Measurements from ENCODE around the gene DOHH. TPM values are rescaled to one million over a fixed set of nuclear protein-coding genes. Genes with fewer than 3 reads are reported as not detected.

The DOHH gene
- total and polyA plus RNA-seq, 4 donors, result 1.4 to 12.0 (median 9.2) TPM

DNA sequence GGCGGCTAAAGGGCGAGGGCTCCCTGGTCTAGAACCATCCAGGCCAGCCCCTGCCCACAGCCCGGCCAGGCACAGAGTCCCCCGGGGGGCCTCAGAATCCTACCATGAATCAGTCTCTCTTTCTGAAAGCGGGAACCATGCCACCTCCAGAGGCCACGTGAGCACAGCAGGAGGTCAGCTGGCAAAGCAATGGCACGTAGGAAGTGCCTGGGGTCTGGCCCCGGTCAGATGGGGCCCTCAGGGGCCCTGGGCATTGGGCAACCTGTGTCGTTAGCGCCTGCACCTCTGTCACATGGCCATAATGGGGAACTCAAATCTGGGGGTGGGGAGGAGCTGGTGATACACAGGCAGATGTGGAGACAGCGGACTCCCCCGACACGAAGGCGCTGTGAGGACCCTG, 48.1 kb upstream of the DOHH start:
- Histone ChIP-seq H3K4me3 (ENCODE audit: low read depth in 1 of 3, low read length in 3 of 3) (no peak overlapping the region), H3K9ac (ENCODE audit: low read depth in 1 of 2, low read length in 2 of 2) (no peak overlapping the region), H3K27ac (ENCODE audit: low read depth in 1 of 2, low read length in 2 of 2) (no peak overlapping the region), H3K27me3 (ENCODE audit: control insufficient read depth in 4 of 4, insufficient read depth in 4 of 4, low read length in 3 of 4) (no peaks in the 10 kb centered on the region), H3K9me3 (ENCODE audit: control insufficient read depth in 4 of 4, low read length in 3 of 4) (no peaks in the 10 kb centered on the region), H3K36me3 (ENCODE audit: control insufficient read depth in 4 of 4, insufficient read depth in 3 of 4, low read depth in 1 of 4, low read length in 3 of 4) (peaks cover 0 to 12% (median 8%) of the 10 kb centered on the region in 4 donors), H3K4me1 (ENCODE audit: control insufficient read depth in 4 of 4, insufficient read depth in 4 of 4, low read length in 3 of 4) (peaks cover 0 to 12% (median 3%) of the 10 kb centered on the region in 4 donors)
- WGBS, result 76% methylated on average over 14 of the region's 14 CpGs
- TF ChIP-seq NR2F2 (IDR thresholded peaks at IDR 0.05) (no peak), JUND (IDR thresholded peaks at IDR 0.05) (no peak), EGR1 (IDR thresholded peaks at IDR 0.05; ENCODE audit: low read depth in 2 of 2) (no peak), HNF4A (conservative IDR thresholded peaks at IDR 0.05) (no peak), FOXA2 (IDR thresholded peaks at IDR 0.05) (no peak)
- TF ChIP-seq, protein P1, sequence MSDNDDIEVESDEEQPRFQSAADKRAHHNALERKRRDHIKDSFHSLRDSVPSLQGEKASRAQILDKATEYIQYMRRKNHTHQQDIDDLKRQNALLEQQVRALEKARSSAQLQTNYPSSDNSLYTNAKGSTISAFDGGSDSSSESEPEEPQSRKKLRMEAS (IDR thresholded peaks at IDR 0.05), result no peak
- DNase-seq (ENCODE audit: low spot score), result no peak

DNA sequence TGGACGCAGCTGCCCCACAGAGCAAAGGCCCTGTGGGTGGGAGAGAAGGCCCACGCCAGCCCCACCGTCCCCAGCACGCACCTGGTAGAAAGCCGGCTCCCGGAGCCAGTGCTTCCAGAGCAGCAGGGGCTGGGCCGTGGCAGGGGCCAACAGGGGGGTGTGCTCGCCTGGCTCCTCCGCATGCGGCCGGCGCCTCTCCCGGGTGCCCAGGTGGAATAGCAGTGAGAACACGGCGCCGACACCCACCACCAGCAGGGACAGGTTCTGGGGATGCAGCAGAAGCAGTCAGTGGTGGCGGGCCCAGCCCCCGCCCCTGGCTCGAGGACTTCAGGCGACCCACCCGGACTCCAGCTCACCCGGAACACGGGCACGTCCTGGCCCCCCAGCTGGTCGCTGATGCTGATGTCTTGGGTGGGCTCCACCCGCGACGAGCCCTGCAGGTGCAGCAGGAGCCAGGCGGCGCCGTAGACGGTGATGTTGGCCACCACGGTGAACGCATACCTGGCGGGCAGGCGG, 47.4 kb upstream of the DOHH start:
- no peaks in the 10 kb centered on the region for H3K27me3 ChIP-seq (ENCODE audit: control insufficient read depth in 4 of 4, insufficient read depth in 4 of 4, low read length in 3 of 4)
- no peak overlapping the region for H3K4me3 ChIP-seq (ENCODE audit: low read depth in 1 of 3, low read length in 3 of 3)
- WGBS, result 93% methylated on average over 36 of the region's 36 CpGs
- H3K36me3 ChIP-seq (ENCODE audit: control insufficient read depth in 4 of 4, insufficient read depth in 3 of 4, low read depth in 1 of 4, low read length in 3 of 4), result peaks cover 0 to 12% (median 8%) of the 10 kb centered on the region in 4 donors
- H3K9me3 ChIP-seq (ENCODE audit: control insufficient read depth in 4 of 4, low read length in 3 of 4), result no peaks in the 10 kb centered on the region
- no peak for DNase-seq (ENCODE audit: low spot score)
- TF ChIP-seq, protein P2, sequence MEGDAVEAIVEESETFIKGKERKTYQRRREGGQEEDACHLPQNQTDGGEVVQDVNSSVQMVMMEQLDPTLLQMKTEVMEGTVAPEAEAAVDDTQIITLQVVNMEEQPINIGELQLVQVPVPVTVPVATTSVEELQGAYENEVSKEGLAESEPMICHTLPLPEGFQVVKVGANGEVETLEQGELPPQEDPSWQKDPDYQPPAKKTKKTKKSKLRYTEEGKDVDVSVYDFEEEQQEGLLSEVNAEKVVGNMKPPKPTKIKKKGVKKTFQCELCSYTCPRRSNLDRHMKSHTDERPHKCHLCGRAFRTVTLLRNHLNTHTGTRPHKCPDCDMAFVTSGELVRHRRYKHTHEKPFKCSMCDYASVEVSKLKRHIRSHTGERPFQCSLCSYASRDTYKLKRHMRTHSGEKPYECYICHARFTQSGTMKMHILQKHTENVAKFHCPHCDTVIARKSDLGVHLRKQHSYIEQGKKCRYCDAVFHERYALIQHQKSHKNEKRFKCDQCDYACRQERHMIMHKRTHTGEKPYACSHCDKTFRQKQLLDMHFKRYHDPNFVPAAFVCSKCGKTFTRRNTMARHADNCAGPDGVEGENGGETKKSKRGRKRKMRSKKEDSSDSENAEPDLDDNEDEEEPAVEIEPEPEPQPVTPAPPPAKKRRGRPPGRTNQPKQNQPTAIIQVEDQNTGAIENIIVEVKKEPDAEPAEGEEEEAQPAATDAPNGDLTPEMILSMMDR (IDR thresholded peaks at IDR 0.05; ENCODE audit: low read depth, low read length, missing input control), result no peak
- TF ChIP-seq RXRA (IDR thresholded peaks at IDR 0.05), result no peak
- TF ChIP-seq, protein P1 (IDR thresholded peaks at IDR 0.05), result no peak
- TF ChIP-seq JUND (IDR thresholded peaks at IDR 0.05), result no peak
- no peak for TF ChIP-seq GABPA (IDR thresholded peaks at IDR 0.05 in 1 of 2, conservative IDR thresholded peaks at IDR 0.05 in 1 of 2)
- TF ChIP-seq HNF4A (conservative IDR thresholded peaks at IDR 0.05), result no peak
- no peak for TF ChIP-seq NR2F2 (IDR thresholded peaks at IDR 0.05)
- no peak for TF ChIP-seq HNF4G (IDR thresholded peaks at IDR 0.05)
- TF ChIP-seq FOXA2 (IDR thresholded peaks at IDR 0.05), result no peak
- TF ChIP-seq YY1 (IDR thresholded peaks at IDR 0.05), result no peak
- TF ChIP-seq FOXA1 (IDR thresholded peaks at IDR 0.05), result no peak
- TF ChIP-seq SP1 (IDR thresholded peaks at IDR 0.05), result no peak
- no peak for TF ChIP-seq RAD21 (IDR thresholded peaks at IDR 0.05)
- TF ChIP-seq EGR1 (IDR thresholded peaks at IDR 0.05; ENCODE audit: low read depth in 2 of 2), result no peak
- no peak for TF ChIP-seq TAF1 (conservative IDR thresholded peaks at IDR 0.05)
- TF ChIP-seq, protein P3, sequence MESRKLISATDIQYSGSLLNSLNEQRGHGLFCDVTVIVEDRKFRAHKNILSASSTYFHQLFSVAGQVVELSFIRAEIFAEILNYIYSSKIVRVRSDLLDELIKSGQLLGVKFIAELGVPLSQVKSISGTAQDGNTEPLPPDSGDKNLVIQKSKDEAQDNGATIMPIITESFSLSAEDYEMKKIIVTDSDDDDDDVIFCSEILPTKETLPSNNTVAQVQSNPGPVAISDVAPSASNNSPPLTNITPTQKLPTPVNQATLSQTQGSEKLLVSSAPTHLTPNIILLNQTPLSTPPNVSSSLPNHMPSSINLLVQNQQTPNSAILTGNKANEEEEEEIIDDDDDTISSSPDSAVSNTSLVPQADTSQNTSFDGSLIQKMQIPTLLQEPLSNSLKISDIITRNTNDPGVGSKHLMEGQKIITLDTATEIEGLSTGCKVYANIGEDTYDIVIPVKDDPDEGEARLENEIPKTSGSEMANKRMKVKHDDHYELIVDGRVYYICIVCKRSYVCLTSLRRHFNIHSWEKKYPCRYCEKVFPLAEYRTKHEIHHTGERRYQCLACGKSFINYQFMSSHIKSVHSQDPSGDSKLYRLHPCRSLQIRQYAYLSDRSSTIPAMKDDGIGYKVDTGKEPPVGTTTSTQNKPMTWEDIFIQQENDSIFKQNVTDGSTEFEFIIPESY (IDR thresholded peaks at IDR 0.05), result no peak
- H3K9ac ChIP-seq (ENCODE audit: low read depth in 1 of 2, low read length in 2 of 2), result no peak overlapping the region
- peaks cover 0 to 9% (median 1%) of the 10 kb centered on the region in 4 donors for H3K4me1 ChIP-seq (ENCODE audit: control insufficient read depth in 4 of 4, insufficient read depth in 4 of 4, low read length in 3 of 4)
- no peak overlapping the region for H3K27ac ChIP-seq (ENCODE audit: low read depth in 1 of 2, low read length in 2 of 2)

Measured in liver (tissue), 9 donors.